ENCODE measurements around the gene FA2H.
"Not testable (repeated sequence)": the region's sequence is repeated elsewhere in the genome, so short reads cannot be mapped to it uniquely, and the experiment has no call there.

FA2H gene

DNA sequence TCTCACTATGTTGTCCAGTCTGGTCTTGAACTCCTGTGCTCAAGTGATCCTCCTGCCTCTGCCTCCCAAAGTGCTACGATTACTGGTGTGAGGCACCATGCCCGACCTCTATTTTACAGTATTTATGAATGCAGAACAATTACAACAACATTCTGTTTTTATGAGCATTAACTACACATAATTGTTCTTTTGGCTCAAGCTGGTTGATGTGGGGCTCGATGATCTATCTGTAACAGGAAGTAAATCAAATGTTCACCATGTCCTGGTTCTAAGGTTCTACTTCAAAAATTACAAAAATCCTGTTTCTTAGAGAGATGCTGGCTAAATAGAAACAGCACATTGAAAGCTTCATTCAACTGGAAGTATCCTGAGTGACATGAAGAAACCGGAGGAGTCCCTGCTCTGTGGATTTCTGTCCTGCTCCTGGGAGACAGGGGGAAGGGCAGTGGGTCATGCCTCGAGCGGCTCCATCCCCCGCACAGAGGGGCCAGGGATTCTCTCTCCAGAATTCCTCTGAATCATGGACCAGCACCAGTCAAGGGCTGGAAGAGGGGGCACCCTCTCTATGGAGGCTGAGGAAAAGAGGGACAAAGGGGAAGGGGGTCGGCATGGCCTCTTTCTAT is 31.5 kb downstream of the FA2H start:
- no peak for DNase-seq

DNA sequence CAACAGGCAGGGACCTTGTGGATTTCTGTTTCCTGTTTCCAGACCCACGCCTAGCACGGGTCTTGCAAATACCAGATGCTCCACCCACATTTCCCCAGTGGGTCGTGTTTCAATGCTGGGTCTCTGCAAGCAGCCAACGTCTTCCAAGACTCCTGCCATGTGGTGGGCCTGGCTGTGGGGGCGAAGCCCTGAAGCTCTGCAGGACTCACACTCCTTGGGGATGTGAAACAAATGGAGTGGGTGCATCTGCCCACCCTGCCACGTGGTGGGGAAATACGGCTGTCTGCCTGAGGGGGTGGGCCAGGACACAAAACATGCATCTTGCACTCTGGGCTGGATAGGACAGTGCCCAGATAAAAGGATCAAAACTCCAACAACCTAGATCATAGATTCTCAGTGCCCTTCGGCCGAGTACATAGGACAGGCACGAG is 32.6 kb downstream of the FA2H start:
- DNase-seq, result no peak

DNA sequence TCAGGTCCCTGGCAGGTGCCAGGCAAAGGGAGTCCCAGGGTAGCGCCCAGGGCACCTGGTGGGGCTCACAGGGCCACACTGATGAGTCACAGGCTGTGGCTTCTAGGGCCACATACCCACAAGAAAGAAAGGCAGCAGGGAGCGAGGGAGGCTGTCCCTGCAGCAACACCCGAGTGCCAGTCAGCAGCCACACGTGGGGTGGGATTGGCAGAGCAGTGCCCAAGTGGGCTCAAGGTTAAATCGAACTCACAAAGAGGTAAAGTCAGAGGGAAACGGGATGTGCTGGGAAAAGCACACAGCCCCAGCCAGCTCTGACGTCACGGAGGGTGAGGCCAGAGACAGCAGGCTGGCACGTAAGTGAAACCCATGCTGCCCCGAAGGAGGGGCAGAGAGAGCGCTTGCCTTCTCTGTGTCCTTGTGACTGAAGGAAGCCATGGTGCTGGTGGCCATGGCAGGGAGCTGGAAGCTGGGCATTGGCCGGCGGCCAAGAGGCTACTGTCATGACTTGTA is 33.8 kb downstream of the FA2H start:
- no peak for DNase-seq

DNA sequence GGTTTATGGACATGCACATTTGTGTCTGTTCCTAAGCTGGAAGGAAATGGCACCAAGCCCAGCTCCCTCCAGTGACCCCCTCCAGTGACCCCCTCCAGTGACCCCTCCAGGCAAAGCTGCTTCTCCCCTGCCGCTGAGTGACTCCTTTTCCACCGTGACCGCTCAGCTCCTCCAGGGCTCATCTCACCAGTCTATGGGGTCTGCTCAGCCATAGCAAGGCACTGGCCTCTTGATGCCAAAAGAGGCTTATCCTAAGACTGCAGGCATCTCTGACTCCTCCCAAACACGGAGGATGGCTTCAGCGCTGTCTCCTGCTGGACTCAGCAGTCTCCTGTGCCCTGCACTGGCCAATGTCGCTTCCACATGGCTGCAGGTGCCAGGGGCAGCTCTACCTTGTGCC is 35.3 kb downstream of the FA2H start:
- DNase-seq, result no peak

DNA sequence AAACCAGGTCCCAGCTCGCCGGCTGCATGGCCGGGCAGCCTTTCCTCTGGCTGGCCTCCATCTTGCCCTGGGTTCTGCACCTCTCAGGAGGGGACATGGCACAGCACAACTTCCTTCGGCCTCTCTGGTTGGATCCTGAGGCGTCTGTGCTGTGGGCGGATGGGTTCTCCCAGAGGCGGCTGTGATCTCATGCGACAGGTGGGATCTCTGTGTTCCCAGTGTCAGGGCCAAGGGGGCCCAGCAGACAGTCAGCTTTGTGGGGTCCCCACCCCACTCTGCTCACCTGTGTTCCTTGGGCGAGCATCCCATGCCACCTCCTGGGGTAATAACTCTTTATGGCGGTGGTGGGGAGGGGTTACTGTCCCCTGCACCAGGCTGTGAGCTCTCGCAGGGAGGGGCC is 35.8 kb downstream of the FA2H start:
- DNase-seq, result no peak

GRCh38 chr16:74738113-74738541 is 36.5 kb downstream of the FA2H start:
- no peak for DNase-seq

DNA sequence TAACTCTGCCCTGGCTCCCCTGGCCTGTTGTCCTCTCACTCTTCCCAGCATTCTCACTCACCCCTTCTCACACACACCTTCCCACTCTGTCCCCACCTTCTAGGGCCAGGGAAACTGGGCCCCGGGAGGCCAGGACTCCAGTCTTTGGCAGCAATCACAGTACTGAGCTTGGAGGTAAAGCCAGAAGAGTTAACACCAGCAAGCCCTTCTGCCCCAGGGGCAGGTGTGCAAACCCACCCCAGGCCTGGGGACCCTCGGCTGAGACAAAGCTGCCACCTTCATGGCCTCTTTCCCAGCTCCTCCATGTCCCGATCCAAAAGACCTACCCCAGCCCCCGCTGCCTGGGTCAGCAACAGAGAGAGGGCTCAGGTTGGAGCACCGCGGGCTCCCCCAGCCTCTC is 37.1 kb downstream of the FA2H start:
- no peak for DNase-seq

DNA sequence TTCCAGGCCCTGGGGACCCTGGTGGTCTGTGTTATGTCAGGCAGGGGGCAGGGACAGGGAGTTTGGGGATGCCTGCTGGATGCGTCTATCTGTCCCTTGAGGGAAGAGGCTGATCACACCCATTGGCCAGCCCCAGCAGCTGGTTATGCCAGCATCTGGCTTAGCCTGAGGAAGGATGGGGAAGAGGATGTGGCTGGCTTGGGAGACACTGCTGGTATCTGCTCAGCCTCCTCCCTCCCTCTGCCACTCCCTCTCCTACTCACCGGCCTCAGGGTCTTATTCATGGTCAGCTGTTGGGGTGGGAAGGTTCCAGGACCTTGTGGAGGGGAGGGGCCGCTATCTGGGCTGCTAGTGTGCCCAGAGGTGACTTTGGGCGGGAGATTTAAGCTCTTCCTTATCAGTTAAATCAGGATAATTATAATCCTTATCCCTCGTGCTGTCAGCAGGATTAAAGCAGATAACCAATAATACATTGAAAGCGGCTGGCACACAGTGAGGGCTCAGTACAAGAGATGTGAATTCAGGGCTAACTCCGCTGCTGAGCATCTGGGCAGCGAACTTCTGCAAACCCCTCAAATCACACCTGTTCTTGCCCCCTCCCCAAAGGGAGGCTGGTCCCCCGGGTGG is 38.0 kb downstream of the FA2H start:
- no peak for DNase-seq

- no peak for DNase-seq
Observed at GRCh38 chr16:74735554-74735953, 39.1 kb downstream of the FA2H start.

DNA sequence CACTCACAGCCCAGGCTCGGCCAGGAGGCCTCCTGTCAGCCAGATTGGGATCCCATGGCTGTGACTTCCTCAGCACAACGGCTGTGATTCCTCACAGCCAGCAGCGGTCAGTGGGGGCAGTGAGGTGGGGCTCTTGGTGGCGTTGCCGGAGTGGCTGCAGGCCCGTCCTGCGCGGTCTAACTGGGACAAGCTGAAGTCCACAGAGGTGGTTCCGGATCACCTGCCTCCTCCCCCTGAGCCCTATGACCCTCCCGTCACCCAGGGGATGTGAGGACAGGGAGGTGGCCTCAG is 39.5 kb downstream of the FA2H start:
- DNase-seq, result no peak

- no peak for DNase-seq
Observed at GRCh38 chr16:74734361-74735161, 40.1 kb downstream of the FA2H start.

- no peak for DNase-seq
Observed at GRCh38 chr16:74732707-74733350, 41.8 kb downstream of the FA2H start.

DNA sequence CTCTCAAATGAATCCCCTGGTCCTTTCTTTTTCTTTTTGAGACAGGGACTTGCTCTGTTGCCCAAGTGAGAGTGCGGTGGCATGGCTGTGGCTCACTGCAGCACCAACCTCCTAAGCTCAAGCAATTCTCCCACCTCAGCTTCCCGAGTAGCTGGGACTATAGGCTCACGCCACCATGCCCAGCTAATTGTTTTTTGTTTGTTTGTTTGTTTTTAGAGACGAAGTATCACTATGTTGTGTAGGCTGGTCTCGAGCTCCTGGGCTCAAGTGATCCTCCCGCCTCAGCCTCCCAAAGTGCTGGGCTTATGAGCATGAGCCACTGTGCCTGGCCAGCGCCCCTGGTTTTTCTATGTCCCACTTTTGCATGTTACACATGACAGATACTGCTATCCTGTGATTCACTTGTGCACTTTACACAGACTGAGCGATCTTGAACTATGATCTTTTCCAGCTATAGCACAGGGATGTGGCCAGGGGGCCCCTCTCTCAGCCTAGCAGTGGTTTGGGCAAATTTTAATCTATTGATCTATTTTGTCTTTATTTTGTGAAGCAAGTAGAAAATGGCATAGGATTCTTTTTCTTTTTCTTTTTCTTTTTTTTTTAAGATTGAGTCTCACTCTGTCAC is 42.7 kb downstream of the FA2H start:
- no peak for DNase-seq

DNA sequence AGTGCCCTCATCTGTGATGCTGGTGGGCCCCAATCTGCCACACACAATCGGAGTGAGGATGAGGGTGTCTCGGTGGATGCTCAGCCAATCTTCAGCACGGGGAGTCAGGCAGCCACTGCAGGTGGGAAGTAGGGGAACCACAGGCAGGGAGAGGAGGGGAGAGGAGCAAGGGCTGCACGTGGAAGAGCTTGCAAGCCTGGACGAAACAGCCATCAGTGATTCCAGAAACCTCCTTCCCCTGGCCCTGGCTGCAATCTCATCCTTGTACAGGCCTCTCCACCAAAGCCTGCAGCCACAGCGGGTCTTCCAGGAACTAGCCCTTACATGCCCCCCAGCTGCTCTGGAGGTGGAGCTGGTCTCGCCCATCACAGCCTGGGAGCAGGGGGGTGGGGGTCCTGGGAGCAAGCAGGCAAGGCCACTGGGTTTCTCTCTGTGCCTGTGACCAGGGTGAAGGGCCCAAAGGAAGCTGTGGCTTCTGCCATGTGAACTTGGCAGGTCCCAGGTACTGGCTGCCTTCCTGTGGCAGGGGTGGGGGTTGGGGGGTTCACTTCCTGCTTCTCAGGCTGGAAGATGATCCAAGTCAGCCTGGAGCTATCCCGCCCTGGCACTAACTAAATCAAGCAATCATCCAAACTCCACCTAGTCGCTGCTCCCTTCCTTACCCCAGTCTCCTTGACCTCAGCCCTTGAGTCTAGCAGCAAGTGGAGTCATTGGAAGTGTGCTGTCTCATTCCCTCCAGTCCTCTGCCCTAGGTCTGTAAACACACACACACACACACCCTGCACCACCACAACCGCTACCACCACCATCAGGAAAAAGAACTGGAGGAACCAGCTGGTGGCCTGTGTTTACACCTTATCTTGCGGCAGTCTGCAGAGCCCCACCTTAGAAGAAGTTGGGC is 44.6 kb downstream of the FA2H start:
- no peak for DNase-seq

DNA sequence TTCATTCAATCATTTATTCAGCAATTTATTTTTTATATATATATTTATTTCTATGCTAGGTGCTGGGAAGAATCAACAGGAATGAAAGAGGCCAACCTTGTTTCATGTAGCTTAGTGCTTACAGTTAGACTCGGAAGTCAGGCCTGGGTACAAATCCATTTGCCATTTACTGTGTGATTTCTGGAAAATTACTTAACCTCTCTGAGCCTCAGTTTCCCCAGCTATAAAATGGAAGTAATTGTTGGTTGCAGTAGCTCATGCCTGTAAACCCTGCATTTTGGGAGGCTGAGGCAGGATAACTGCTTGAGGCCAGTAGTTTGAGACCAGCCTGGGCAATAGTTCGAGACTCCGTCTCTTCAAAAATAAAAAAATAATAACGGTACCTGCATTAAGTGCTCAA is 46.7 kb downstream of the FA2H start:
- DNase-seq, result no peak

- no peak for DNase-seq
Observed at GRCh38 chr16:74726716-74727115, 47.9 kb downstream of the FA2H start.

DNA sequence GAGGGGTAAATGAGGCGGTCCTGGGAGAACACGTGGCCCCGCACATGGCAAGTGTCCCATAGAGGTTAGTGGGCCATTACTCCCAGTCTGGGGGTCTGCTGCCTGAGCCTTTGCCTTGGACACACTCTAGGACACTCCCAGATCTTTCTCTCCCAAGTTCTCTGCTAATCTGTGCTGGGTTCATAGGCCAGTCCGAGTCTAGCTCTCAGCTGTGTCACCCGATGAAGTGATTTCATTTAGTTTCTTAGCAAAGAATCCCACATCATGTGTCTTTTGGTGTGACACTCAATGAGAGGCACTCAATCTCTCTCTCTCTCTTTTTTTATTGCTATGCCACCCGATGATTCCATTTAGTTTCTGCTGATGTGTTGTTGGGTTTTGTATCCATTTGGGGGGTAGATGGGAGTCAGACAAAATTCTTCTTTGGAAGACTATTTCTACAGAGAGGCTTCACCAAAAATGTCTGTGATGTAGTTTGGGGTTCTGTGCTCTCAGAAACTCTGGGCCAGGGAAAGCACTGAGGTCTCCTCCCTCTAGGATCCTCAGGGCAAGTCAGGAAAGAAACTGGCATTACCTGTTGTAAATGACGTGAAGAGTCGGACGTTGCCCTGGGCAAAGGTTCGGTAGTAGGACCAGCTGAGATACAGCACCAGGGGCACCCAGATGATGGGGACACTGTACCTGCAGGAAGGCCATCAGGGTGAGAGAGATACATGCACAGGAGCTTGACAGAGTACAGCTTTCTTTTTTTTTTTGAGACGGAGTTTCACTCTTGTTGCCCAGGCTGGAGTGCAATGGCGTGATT is 48.8 kb downstream of the FA2H start:
- DNase-seq, result no peak

DNA sequence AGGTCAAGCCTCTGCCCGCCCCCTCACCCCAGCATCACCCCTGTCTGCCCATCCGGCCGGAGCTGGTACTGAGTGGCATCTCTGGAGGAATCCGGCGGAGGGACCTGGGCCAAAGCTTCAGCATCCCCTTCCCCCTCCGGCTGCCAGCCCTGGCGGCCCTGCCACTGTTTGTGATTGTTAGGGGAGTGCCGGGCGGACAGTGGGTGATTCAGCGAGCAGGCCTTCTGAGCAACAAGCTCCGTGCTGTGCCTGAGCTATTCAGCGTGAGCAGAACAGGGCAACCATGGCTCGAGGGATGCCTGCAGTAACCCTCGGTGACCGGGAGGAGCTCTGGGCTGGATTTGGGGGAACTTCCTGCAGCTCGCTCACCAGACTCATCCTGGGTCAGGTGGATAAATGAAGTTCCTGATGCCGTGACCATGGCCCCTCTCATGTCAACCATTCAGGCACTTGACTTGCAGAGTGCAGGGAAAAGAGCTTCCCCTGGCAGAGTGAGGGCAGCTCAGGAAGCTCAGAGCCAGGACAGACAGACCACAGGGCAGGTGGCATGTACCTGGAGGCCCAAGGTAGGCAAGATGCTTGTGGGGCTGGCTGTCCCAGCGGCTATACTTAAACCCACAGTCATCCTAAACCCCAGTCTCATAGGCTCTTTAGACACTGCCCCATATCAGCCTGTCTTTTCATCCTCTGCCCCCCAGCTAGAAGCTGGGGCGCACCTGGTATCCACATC is 49.6 kb downstream of the FA2H start:
- DNase-seq, result no peak

GRCh38 chr16:74723256-74723655 is 51.4 kb downstream of the FA2H start:
- no peak for DNase-seq

GRCh38 chr16:74722156-74722555 is 52.5 kb downstream of the FA2H start:
- not testable (repeated sequence) for DNase-seq
